GM18502 (cell line): ENCODE measurements around the gene TTYH1.
"Not testable (repeated sequence)": the region's sequence is repeated elsewhere in the genome, so short reads cannot be mapped to it uniquely, and the experiment has no call there.

Experiments
- ATAC-seq: cut with Tn5 transposase; IDR thresholded peaks from one replicate; pipeline ENCODE4 v1.9.1; 2021; ENCODE audit warnings: mild to moderate bottlenecking; ENCODE audit not compliant: unreplicated experiment, poor library complexity

The TTYH1 gene

DNA sequence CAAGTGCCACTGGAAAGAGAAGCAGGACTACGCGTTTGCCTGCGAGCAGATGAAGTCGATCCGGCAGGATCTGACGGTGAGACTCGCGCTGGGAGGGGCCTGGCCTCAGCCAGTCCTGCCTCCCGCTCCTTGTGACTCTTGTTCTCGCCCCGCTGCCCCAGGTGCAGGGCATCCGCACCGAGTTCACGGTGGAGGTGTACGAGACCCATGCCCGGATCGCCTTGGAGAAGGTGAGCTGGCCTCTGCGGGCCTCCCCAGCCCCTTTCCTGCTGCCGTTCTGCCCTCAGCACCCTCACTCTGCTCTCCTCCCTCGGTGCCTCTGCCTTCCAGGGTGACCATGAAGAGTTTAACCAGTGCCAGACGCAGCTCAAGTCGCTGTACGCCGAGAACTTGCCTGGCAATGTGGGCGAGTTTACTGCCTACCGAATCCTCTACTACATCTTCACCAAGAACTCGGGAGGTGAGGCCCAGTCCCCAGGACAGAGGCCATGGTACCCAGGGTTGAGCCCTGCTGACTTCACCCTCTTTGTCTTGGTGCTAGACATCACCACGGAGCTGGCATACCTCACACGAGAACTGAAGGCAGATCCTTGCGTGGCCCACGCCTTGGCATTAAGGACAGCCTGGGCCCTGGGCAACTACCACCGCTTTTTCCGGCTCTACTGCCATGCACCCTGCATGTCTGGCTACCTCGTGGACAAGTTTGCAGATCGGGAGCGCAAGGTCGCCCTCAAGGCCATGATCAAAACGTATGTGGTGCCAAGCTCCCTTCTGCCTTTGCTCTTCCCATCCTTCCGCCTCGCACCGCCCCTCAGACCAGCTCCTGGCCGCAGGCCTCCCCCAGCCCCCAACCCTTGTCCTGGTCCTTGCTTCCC lies 42.7 kb downstream of the TTYH1 start:
- no peak for ATAC-seq

DNA sequence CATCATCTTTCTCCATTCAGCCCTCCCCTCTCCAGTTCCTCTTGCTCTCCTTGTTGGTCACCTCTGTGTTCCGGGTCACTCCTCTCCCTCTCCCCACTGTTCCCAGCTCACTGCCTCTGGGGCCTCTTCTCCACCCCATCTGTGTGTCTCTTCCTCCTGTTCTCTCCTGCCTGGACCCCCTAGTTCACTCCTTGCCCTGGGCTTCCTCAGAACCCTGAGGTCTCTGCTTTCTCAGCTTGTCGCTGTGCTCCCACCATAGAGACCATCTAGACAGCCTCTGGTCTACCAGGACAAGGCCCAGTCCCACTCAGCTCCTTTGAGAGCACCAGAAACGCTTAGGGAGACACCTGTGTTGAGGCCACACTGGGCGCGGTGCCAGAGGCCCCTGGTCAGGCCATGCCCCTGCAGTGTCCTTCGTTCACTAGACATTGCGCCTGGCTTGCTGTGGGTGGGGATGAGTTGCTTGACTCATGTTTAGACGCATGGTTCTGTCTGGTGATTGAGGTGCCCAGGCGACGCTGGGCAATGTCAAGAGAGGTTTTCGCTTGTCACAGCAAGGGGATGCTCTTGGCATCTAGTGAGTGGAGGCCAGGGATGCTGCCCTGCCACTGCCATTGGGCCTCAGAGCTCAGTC lies 43.5 kb downstream of the TTYH1 start:
- no peak for ATAC-seq

DNA sequence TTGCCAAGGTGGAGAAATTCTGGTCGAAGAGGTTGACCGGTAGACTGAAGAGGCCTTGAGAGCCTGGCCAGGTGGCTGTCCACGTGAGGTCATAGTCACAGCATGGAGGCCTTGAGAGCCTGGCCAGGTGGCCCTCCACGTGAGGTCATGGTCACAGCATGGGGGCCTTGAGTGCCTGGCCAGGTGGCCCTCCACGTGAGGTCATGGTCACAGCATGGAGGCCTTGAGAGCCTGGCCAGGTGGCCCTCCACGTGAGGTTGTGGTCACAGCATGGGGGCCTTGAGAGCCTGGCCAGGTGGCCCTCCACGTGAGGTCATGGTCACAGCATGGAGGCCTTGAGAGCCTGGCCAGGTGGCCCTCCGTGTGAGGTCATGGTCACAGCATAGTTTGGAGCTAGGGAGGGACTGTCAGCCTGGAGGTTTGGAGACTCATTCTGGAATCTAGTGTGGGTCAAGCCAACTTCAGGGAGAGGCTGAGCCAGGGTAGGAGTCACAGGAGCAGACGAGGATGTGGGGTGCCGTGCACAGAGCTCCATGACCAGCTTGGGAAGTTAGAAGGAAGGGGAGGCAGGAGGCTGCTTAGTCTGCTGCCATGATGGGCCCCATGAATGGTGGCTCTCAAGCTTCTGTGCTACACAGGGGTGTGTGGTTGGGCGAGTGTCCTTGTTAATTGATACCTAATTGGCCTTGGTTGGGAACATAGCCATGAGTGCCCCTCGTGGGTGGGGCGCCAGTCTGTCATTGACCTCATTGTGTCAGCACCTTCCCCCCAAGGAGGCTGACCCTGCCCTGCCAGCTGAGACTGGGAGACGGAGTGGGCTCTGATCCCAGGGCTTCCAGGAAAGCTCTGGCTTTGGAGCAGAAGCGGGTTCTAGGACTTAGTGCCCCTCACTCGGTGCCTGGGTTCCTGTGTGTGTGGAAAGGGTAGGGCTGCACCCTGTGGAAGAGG lies 44.3 kb downstream of the TTYH1 start:
- ATAC-seq, result no peak

DNA sequence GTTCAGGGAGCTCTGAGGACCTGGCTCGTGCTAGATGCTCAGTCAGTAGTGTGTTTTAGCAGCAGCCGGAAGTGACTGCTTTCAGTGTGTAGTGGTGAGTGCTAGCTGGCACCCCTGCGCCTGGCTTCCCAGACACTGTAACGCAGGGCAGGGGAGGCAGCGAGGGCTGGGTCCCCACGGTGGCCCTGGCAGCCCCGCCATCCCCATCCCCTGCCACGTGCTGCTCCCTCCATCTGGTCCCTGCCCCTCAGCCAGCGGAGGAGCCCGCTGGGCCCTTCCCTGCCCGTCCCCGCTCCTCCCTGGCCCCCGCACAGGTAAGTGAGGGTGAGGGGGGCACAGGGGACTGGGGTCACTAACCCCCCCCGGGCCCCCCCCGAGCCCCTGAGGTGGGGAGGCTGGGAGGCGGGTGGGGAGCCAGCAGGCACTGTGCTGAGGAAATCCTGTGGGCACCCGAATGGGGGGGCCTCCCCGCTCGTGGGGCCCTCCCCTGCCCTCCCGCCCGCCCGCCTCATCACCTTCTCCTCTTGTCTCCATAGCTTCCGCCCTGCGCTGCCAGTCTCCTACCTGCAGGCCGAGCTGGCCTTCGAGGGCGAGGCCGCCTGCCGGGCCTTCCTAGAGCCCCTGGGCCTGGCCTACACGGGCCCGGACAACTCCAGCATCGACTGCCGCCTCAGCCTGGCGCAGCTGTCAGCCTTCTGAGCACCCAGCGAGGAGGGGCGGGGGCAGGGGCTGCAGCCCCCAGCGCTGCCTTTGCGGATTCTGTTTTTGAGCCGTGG lies 45.2 kb downstream of the TTYH1 start:
- ATAC-seq, result no peak

DNA sequence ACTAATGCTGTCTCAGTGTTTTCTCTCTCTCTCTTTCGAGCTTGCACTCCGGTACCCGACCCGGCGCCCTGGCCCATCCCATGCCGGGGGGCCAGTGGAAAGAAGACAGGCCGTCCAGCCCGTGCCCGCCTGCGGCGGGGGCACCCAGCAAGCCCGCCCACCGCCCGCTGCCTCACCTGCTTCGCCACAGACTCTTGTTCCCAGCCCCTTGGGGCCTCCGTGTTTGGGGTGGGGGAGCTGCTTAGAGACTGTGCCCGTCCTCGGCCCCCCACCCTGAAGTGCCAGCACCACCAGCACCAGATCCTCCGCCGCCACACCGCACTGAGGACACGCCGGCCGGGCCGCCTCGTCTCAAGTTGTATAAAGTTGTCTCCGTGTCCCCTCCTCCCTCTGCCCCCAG lies 45.9 kb downstream of the TTYH1 start:
- ATAC-seq, result no peak

DNA sequence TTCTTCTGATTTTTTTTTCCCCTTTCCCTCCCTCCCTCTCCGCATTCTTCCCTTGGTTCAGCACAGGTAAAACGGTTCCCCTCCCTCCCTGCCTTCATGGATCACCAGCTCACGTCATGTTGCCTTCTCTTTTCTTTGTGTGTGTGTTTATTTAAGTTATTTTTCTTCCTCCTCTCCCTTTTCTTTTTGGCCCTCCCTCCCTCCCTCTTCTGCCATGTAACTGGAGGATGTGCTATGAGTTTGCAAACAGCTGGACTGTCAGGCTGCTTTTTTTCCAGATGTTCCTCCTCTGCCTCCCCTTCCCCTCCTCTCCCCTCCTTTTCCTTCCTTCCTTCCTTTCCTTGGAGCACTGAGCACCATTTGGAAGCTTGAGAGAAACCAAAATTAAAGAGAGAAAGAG lies 46.3 kb downstream of the TTYH1 start:
- no peak for ATAC-seq

DNA sequence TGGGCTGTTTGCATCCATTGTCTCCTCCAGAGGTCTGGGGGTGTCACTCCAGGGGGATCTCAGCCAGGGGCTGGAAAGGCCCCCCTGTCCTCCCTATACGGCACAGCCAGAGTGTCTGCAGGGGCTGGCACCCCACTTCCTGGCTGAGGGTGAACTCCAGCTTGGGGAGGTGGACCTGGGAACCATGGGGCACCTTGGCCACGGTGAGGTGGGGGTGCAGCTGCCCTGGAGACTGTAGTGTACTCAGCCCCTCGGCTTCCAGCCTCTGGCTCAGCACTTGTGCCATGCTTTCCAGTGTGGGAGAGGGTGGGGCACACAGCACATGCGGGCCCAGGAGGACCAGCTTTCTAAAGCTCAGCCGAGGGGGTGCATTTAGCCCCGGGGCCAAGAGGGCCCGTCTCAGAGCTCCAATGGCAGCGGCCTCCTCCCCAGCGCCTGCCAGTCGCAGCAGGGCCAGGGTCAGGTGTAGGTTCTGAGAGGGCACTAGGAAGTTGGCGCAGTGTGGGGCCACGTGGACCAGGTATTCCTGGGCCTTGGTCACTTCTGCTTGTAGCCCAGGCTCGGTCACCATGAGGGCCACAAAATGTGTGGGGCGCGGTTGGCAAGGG lies 46.9 kb downstream of the TTYH1 start:
- no peak for ATAC-seq

DNA sequence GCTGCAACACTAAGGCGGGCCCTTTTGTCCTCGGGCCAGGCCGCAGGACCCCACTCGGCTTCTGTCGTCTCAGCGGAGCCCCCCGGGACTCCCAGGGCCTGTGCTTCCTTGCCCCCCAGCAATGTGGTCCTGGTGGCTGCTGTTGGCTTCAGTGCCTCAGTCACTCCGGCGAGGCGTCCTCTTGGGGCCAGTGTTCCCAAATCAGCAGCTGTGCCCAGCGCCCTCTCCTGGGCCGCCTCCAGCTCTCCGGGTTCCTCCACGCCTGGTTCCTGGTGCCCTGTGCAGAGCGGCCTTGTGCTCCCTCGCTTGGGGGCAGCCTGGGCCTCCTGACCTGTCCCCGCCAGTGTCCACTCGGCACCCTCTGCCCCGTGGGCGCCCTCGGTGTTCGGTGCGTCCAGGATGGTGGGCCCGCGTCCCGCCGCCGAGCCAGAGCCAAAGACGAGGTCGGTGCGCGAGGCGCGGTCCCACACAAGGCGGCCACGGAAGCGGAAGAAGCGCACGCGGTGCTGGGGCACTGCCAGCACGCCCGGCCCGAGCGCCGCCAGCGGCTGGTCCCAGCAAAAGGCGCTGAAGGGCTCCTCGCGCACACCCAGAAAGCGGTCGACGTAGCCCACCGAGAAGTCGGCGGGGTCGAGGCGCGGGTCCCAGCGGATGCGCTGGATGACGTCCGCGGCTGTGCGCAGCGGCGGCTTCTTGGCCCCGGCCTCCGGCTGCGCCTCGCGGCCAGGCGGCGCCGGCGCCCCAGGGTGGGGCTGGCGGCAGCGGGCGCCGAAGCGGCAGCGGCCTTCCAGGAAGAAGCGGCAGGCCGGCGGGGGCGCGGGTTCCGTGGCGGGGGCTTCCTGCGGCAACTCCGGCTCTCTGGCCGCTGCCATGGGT lies 47.6 kb downstream of the TTYH1 start:
- ATAC-seq, result peak; percentile 13

DNA sequence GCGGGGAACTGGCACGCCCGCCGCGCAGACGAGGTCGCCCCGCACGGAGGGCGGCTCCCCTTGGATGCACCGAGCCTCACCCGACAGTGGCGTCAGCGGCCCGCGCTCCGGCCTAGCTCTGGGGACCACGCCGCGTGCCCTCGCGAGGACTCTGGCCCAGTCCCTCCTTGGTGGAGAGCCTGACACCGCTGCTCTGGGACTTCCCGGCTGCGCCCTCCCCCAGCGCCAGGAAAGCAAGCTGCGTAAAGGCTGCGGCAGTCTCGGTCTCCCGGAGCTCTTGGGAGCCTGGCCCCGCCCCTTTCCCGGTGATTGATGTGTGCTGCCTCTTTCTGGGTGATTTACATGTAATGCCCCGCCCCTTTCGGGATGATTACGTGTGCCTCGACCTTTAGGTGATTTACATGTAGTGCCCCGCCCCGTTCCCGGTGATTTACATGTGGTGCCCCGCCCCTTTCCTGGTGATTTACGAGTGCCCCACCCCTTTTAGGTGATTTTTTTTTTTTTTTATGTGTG lies 48.3 kb downstream of the TTYH1 start, which contains the start of gene LENG9:
Gene LENG9, minus strand, starts transcription at position 248 of the 513 bp plus-strand sequence. CDS start 252 bp downstream, outside the sequence.
- ATAC-seq, result peak; percentile 60

DNA sequence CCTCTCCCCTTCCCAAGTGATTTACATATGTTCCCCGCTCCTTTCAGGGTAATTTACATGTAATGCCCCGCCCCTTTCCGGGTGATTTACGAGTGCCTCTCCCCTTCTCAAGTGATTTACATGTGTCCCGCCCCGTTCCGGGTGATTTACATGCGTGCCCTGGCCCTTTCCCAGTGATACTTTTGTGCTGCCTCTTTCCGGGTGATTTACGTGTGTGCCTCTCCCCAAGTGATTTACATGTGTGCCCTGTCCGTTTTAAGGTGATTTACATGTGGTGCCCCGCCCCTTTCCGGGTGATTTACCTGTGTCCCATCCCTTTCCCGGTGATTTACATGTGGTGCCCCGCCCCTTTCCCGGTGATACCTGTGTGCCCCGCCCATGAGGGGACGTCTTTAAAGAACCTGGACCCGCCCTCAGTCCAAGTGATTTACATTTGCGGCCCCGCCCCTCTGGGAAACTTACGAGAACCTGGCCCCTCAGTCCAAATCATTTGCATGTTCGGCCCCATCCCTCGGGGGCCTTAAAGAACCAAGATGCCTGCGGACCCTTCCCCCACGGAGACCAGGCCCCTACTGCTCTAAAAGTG lies 48.9 kb downstream of the TTYH1 start:
- ATAC-seq, result peak; percentile 51

DNA sequence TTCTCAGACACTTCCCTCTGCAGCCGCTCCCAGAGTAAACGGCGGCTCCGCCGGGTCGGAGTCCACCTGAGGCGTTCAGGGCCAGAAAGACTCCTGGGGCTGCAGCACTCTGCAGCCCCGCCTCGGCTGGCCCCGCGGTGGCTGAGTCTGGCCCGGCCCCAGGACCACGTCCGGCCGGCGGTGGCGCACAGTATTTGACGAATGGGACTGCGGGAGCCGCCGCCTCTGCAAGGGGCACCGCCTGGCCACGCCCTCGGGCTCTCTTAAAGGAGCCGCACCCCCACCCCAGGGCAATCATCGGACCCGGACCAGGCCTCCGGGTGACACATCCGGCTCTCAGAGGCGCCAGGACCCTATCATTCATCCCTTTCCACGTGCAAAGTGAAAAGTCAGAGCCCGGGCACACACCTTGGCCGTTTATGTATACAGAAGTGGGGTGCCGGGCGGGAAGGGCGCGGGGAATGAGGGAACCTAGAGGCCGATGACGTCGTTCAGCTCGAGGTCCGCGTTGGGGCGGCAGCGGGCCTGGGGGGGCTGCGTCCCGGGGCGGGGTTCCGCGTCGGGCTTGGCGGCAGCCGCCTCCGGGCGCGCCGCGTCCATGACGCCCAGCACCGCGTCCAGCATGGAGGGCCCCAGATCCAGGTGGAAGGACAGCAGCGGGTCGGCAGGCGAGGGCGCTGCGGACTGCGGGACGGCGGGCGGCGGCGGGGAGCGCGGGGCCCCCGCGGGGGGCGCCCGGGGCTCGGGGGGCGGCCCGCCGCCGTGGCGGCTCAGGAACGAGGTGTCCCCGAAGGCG lies 49.6 kb downstream of the TTYH1 start:
- peak; percentile 53 for ATAC-seq

DNA sequence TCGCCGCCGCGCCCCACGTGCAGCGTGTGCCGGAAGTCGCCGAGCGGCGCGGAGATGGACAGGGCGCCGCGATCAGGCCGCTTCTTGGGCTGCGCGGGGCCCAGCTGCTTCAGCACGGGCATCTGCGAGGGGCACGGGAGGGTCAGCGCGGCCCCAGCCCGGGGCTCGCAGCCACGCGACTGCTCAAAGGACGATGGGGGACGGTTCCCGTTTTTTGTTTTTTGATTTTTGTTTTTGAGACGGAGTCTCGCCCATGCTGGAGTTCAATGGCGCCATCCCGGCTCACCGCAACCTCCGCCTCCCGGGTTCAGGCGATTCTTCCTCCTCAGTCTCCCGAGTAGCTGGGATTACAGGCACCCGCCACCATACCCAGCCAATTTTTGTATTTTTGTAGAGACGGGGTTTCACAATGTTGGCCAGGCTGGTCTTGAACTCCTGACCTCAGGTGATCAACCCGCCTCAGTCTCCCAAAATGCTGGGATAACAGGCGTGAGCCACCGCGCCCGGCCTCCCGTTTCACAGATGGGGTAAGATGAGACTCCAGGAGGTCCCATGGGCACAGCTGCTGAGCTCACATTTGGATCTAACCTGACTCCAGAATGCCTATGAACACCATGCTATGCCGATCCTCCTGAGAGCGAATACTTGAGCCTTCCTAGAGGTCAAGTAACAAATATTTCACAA lies 50.3 kb downstream of the TTYH1 start:
- no peak for ATAC-seq

DNA sequence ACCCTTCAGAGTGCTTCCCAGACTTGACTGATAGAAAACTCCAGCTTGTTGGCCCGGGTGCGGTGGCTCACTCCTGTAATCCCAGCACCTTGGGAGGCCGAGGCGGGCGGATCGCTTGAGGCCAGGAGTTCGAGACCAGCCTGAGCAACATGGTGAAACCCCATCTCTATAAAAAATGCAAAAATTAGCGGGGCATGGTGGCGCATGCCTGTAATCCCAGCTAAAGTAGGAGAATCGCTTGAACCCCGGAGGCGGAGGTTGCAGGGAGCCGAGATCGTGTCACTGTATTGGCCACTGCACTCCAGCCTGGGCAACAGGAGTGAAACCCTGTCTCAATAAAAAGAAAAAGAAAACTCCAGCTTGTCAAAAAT lies 50.8 kb downstream of the TTYH1 start:
- not testable (repeated sequence) for ATAC-seq

DNA sequence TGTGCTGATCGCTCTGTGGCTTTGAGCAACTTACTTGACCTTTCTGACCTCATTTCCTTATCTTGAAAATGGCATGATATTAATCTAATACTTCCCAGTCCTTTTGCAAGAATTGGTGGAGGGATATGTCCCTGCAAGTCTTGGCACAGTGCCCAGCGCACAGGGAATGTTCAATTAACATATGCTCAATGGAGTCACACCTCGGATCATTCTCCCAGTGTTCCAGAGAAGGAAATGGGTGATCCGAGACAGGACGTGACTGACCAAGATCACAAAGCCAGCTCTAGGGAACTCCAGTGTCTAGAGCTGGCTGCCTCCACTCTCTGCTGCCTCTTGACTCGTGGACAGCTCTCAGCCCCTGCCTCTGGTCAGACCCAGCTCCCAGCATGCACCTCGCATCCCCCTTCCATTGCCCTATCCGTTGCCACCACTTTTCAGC lies 54.3 kb downstream of the TTYH1 start:
- ATAC-seq, result no peak

DNA sequence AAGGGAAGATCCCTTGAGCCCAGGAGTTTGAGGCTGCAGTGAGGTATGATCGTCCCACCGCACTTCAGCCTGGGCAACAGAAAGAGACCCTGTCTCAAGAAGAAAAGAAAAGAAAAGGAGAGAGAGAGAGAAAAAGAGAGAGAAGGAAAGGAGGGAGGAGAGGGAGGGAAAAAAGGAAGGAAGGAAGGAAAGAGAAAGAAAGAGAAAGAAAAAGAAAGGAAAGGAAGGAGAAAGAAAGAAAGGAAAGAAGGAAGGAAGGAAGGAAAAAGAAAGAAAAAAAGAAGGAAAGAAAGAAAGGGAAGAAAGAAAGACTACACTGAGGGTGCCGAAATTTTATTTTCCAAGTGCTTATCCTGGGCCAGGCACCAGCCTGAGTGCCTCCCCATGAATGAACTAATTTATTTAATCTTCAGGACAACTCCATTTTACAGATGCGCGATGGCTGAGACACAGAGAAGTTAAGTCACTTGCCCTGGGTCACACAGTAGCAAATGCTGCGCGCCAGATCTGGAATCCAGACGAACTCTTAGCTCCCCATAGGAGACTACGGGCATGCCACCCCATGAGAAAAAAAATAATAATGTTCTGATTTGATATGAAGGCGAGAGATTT lies 55.1 kb downstream of the TTYH1 start:
- no peak for ATAC-seq
